Keratinocyte (primary cell): Measurements from ENCODE around the gene HOXD13.

Experiments
- EZH2 ChIP-seq: IDR thresholded peaks from one replicate; pipeline ENCODE4 v1.6.1; 2012; ENCODE audit warnings: inconsistent platforms, mild to moderate bottlenecking, low read length, moderate library complexity
- TF ChIP-seq, protein P1 (sequence below), 3 experiments: IDR thresholded peaks in 1 of 3; conservative IDR thresholded peaks in 1 of 3; optimal IDR thresholded peaks in 1 of 3; 2 replicates in 2 of 3; 3 replicates in 1 of 3; pipeline versions ENCODE3 to v1.5.1; 2011; ENCODE audit warnings: low read length in 3 of 3, mild to moderate bottlenecking in 3 of 3, moderate library complexity in 2 of 3, control low read depth in 1 of 3, inconsistent platforms in 1 of 3; ENCODE audit not compliant: insufficient read depth in 2 of 3; ENCODE audit errors: extremely low read depth in 1 of 3

DNA sequence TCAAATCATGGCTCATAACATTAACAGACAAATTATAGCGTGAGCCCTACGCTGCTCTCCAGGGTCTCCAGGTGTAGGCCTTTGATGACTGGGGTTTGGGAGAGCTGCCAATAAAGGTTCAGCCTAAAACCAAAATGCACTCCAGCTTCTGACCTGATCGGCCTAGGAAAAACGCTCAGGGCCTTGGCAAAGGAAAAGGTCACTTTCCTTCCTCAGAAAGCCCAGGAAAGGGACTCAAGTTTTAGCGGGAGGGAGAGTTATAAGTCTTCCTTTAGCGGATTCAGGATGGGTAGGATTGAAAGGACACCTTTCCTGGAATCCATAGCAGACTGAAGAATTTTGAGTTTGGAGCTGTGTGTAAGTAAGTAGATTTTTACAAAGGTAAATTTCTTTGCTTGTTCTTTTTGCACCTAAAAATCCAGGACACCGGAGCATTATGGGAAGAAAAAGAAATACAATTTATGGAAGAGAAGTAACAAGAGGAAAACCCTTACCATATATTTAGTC lies 17.5 kb upstream of the HOXD13 start:
- TF ChIP-seq, protein P1, sequence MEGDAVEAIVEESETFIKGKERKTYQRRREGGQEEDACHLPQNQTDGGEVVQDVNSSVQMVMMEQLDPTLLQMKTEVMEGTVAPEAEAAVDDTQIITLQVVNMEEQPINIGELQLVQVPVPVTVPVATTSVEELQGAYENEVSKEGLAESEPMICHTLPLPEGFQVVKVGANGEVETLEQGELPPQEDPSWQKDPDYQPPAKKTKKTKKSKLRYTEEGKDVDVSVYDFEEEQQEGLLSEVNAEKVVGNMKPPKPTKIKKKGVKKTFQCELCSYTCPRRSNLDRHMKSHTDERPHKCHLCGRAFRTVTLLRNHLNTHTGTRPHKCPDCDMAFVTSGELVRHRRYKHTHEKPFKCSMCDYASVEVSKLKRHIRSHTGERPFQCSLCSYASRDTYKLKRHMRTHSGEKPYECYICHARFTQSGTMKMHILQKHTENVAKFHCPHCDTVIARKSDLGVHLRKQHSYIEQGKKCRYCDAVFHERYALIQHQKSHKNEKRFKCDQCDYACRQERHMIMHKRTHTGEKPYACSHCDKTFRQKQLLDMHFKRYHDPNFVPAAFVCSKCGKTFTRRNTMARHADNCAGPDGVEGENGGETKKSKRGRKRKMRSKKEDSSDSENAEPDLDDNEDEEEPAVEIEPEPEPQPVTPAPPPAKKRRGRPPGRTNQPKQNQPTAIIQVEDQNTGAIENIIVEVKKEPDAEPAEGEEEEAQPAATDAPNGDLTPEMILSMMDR (optimal IDR thresholded peaks at IDR 0.05 in 1 of 3, IDR thresholded peaks at IDR 0.05 in 1 of 3, conservative IDR thresholded peaks at IDR 0.05 in 1 of 3; ENCODE audit: extremely low read depth in 1 of 3, insufficient read depth in 2 of 3, low read length in 3 of 3), result no peak
- no peak for TF ChIP-seq EZH2
